GM12874 (cell line): Measurements from ENCODE around the gene XPO5.
A peak's percentile ranks its signal among the peaks of the same experiment; 100 is the strongest.

Experiments
- TF ChIP-seq, protein P1 (sequence below): IDR thresholded peaks from 2 replicates; pipeline ENCODE4 v1.5.1; 2011; ENCODE audit warnings: low read depth, mild to moderate bottlenecking, control low read depth, low read length, moderate library complexity; ENCODE audit not compliant: insufficient read depth

Gene XPO5

GRCh38 chr6:43608310-43608763, 32.5 kb upstream of the XPO5 start:
- TF ChIP-seq, protein P1, sequence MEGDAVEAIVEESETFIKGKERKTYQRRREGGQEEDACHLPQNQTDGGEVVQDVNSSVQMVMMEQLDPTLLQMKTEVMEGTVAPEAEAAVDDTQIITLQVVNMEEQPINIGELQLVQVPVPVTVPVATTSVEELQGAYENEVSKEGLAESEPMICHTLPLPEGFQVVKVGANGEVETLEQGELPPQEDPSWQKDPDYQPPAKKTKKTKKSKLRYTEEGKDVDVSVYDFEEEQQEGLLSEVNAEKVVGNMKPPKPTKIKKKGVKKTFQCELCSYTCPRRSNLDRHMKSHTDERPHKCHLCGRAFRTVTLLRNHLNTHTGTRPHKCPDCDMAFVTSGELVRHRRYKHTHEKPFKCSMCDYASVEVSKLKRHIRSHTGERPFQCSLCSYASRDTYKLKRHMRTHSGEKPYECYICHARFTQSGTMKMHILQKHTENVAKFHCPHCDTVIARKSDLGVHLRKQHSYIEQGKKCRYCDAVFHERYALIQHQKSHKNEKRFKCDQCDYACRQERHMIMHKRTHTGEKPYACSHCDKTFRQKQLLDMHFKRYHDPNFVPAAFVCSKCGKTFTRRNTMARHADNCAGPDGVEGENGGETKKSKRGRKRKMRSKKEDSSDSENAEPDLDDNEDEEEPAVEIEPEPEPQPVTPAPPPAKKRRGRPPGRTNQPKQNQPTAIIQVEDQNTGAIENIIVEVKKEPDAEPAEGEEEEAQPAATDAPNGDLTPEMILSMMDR, result peak; percentile 81

GRCh38 chr6:43606019-43606418, 30.2 kb upstream of the XPO5 start:
- TF ChIP-seq, protein P1, result no peak

GRCh38 chr6:43604174-43604573, 28.3 kb upstream of the XPO5 start:
- TF ChIP-seq, protein P1, result no peak

DNA sequence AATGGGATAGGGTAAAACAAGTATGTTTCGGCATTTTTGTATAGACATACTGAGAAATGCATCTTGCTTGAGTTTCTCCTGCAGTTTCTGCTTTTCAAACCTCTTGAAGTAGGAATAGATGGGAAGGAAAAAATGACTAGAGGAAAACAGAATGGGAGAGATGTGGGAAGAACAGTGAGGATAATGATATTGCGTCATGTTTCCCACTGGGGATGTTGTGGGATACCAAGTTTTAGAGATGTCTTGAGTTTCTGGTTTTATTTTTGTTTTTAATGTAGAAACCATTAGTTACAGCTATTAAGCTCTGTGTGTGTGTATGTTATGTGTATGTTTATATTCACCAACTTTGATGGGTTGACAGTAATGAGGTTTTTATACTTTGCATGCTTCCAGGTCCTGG, 24.8 kb upstream of the XPO5 start:
- TF ChIP-seq, protein P1, result no peak

DNA sequence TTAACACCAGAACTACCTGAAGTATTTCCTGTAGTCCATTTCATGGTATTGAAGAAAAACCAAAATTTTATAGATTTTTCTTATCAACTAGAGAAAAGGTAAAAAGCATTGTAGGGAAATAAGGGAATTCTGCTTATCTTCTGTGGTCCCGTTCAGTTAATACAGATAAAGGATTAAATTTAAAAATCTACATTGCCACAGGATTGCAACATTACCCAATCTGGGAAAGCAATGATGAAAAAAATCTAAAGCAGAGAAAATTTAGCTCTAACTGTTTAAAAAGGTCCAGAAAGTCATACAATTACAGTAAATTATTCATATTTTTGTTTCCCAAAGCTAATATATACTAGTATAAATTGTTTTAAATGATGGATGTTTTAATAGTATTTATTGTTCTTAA, 18.1 kb upstream of the XPO5 start:
- TF ChIP-seq, protein P1, result no peak

GRCh38 chr6:43588194-43588593, 12.4 kb upstream of the XPO5 start:
- TF ChIP-seq, protein P1, result no peak

GRCh38 chr6:43584892-43585570, 9.2 kb upstream of the XPO5 start:
- TF ChIP-seq, protein P1, result no peak
